HCT116 (cell line): ENCODE measurements around the gene PJA2. TPM values are rescaled to one million over a fixed set of nuclear protein-coding genes. Genes with fewer than 3 reads are reported as not detected.

ENCODE experiments used
- ATAC-seq: fragments of 200-7000 bp; cut with Tn5 transposase; 2 replicates; pipeline ENCODE4 v1.9.1; 2020; ENCODE audit warnings: mild to moderate bottlenecking, moderate library complexity
- BruUV-seq: library from RNA; stranded (reverse); fragments of 400-500 nt; replicated peaks from 2 replicates; lab custom pipeline; 2021; lab: Mats Ljungman, UMichigan
- CTCF ChIA-PET: fragments of 300-600 bp; sonication (Branson Sonifier 250); formaldehyde crosslinking; loops from one replicate; lab custom pipeline; 2021; ENCODE audit warnings: antibody characterized with exemption; lab: Charles Lee
- POLR2A ChIA-PET: fragments of 300-600, 350-600 bp; sonication (Branson Sonifier 250); formaldehyde crosslinking; loops from one replicate; lab custom pipeline; 2021; ENCODE audit warnings: antibody characterized with exemption; lab: Charles Lee
- RAD21 ChIA-PET, 2 experiments: fragments of 300-600 bp; sonication (Branson Sonifier 250); formaldehyde crosslinking; loops; one replicate each; lab custom pipeline; 2023; ENCODE audit warnings: low total read pairs in 2 of 2; ENCODE audit not compliant: uncharacterized antibody in 2 of 2, unreplicated experiment in 2 of 2, low non-redundant PET in 1 of 2; lab: Charles Lee
- DNase-seq: peaks from one replicate; pipeline ENCODE4 v3.0.0-alpha.2; 2010; ENCODE audit warnings: low read depth, low spot score
- H2AFZ ChIP-seq: fragments of 200-600 bp; shearing (Covaris generic), sonication (generic); 2 replicates; pipeline ENCODE4 v1.6.1; 2017; ENCODE audit warnings: low read depth, mixed run types, mixed read lengths, antibody characterized with exemption, low read length; ENCODE audit not compliant: poor library complexity, severe bottlenecking
- H3K27ac ChIP-seq: 2 replicates; pipeline ENCODE4 v1.5.1; 2012; ENCODE audit warnings: low read depth, low read length
- H3K27me3 ChIP-seq: fragments of 200-600 bp; sonication (generic); 2 replicates; pipeline ENCODE4 v1.6.1; 2016; ENCODE audit warnings: mixed run types, low read length, mixed read lengths; ENCODE audit not compliant: insufficient read depth
- H3K36me3 ChIP-seq, 2 experiments: fragments of 200-500 bp in 1 of 2; fragments of 200-600 bp in 1 of 2; sonication (Bioruptor generic) in 1 of 2; sonication (generic) in 1 of 2; 2 replicates each; pipeline versions ENCODE4 v1.5.1 to v1.6.1; 2014 to 2016; ENCODE audit warnings: low read length in 2 of 2, inconsistent platforms in 1 of 2, mixed read lengths in 1 of 2, mixed run types in 1 of 2; ENCODE audit not compliant: insufficient read depth in 2 of 2, control insufficient read depth in 1 of 2
- H3K4me1 ChIP-seq, 2 experiments: fragments of 200-600 bp in 1 of 2; sonication (generic) in 1 of 2; 2 replicates each; pipeline versions ENCODE4 v1.5.1 to v1.6.1; 2012 to 2017; ENCODE audit warnings: low read length in 2 of 2, inconsistent platforms in 1 of 2, mild to moderate bottlenecking in 1 of 2, mixed read lengths in 1 of 2, mixed run types in 1 of 2, moderate library complexity in 1 of 2; ENCODE audit not compliant: insufficient read depth in 2 of 2, control insufficient read depth in 1 of 2
- H3K4me2 ChIP-seq: fragments of 200-600 bp; sonication (generic); 2 replicates; pipeline ENCODE4 v1.6.1; 2017; ENCODE audit warnings: mixed run types, low read length, mixed read lengths
- H3K4me3 ChIP-seq, 2 experiments: fragments of 200-600 bp in 1 of 2; sonication (generic) in 1 of 2; replicated peaks in 1 of 2; 2 replicates each; pipeline ENCODE4 v1.5.1; 2011 to 2016; ENCODE audit warnings: low read length in 2 of 2, control low read depth in 1 of 2, low read depth in 1 of 2, mild to moderate bottlenecking in 1 of 2, mixed read lengths in 1 of 2, mixed run types in 1 of 2
- H3K79me2 ChIP-seq: fragments of 200-600 bp; sonication (generic); 2 replicates; pipeline ENCODE4 v1.6.1; 2017; ENCODE audit warnings: mild to moderate bottlenecking, mixed run types, low read length, moderate library complexity, mixed read lengths; ENCODE audit not compliant: insufficient read depth
- H3K9ac ChIP-seq: fragments of 200-600 bp; sonication (generic); 2 replicates; pipeline ENCODE4 v1.6.1; 2016; ENCODE audit warnings: low read length, mixed read lengths
- H3K9me2 ChIP-seq: fragments of 200-600 bp; sonication (generic), shearing (Covaris generic); 2 replicates; pipeline ENCODE4 v1.6.1; 2017; ENCODE audit warnings: mixed run types, mild to moderate bottlenecking, moderate library complexity; ENCODE audit not compliant: insufficient read depth
- H3K9me3 ChIP-seq, 2 experiments: fragments of 200-500 bp in 1 of 2; fragments of 200-600 bp in 1 of 2; sonication (Bioruptor generic) in 1 of 2; sonication (generic) in 1 of 2; 2 replicates each; pipeline ENCODE4 v1.6.1; 2014 to 2017; ENCODE audit warnings: low read length in 2 of 2, mixed read lengths in 2 of 2, inconsistent platforms in 1 of 2, low read depth in 1 of 2, mild to moderate bottlenecking in 1 of 2, mixed run types in 1 of 2, moderate library complexity in 1 of 2; ENCODE audit not compliant: control insufficient read depth in 1 of 2, insufficient read depth in 1 of 2
- H4K20me1 ChIP-seq: fragments of 200-600 bp; sonication (generic), shearing (Covaris generic); 2 replicates; pipeline ENCODE4 v1.6.1; 2017; ENCODE audit warnings: mixed run types, mild to moderate bottlenecking, moderate library complexity; ENCODE audit not compliant: insufficient read depth
- ATF3 ChIP-seq: IDR thresholded peaks from 2 replicates; pipeline ENCODE4 v1.6.1; 2012
- CTCF ChIP-seq, 3 experiments: fragments of 200-600 bp in 1 of 3; sonication (generic) in 1 of 3; IDR thresholded peaks in 2 of 3; conservative IDR thresholded peaks in 1 of 3; 2 replicates each; pipeline ENCODE4 v1.5.1; 2012 to 2017; ENCODE audit warnings: low read depth in 2 of 3, low read length in 2 of 3, antibody characterized with exemption in 1 of 3, borderline replicate concordance in 1 of 3, control low read depth in 1 of 3, mild to moderate bottlenecking in 1 of 3, mixed read lengths in 1 of 3, mixed run types in 1 of 3, moderate library complexity in 1 of 3; ENCODE audit not compliant: insufficient read depth in 1 of 3
- EGR1 ChIP-seq: IDR thresholded peaks from 2 replicates; pipeline ENCODE4 v1.6.1; 2012; ENCODE audit warnings: low read depth
- EZH2 ChIP-seq: fragments of 200-600 bp; sonication (generic); IDR thresholded peaks from 2 replicates; pipeline ENCODE4 v1.6.1; 2017; ENCODE audit warnings: antibody characterized with exemption, mixed run types
- JUND ChIP-seq: IDR thresholded peaks from 2 replicates; pipeline ENCODE4 v1.6.1; 2012
- REST ChIP-seq: IDR thresholded peaks from 2 replicates; pipeline ENCODE4 v1.6.1; 2012; ENCODE audit warnings: low read depth
- ZFX ChIP-seq: fragments of 450-650 bp; IDR thresholded peaks from 2 replicates; pipeline ENCODE4 v1.6.1; 2017
- intact Hi-C: fragments of 100-400 bp; cut with micrococcal nuclease; formaldehyde crosslinking; loops from 2 replicates; pipeline ENCODE4 v1.10.0; 2022
- total RNA-seq: library from RNA; stranded (reverse); gene quantifications from one replicate; pipeline ENCODE4 v1.2.1, GENCODE V29; 2021; ENCODE audit not compliant: unreplicated experiment

The PJA2 gene
- total RNA-seq, 1 experiment from 2014 or later, result 38.4 TPM

GRCh38 chr5:109298794-109299193 is 111.0 kb downstream of the PJA2 start:
- RAD21 ChIA-PET, result interaction anchor here in 1 of 2 experiments (0.7 kb wide), 1 partner anchor 72 kb away, joined by 9 read pairs; no protein-coding TSS in a partner anchor
- H4K20me1 ChIP-seq, result no peaks in the 10 kb centered on the region
- no peaks in the 10 kb centered on the region for H3K36me3 ChIP-seq
- no peaks in the 10 kb centered on the region for H3K79me2 ChIP-seq
- no peaks in the 10 kb centered on the region for H3K9me3 ChIP-seq
- H3K9me2 ChIP-seq, result no peaks in the 10 kb centered on the region
- POLR2A ChIA-PET, result no interaction called here
- no peak overlapping the region for H3K4me3 ChIP-seq
- intact Hi-C loops, result no loop called here
- BruUV-seq, result no TSS peak
- DNase-seq (no peak), ATAC-seq (no peak)
- H3K27me3 ChIP-seq, result no peaks in the 10 kb centered on the region
- H3K9ac ChIP-seq, result no peak overlapping the region
- no peak overlapping the region for H3K4me2 ChIP-seq
- no peak for TF ChIP-seq CTCF (IDR thresholded peaks at IDR 0.05 in 2 of 3, conservative IDR thresholded peaks at IDR 0.05 in 1 of 3; ENCODE audit: borderline replicate concordance in 1 of 3, insufficient read depth in 1 of 3, low read depth in 2 of 3, low read length in 2 of 3)
- TF ChIP-seq JUND, result no peak
- no peak for TF ChIP-seq REST
- TF ChIP-seq EZH2, result no peak
- no peak for TF ChIP-seq ATF3
- TF ChIP-seq ZFX, result no peak
- TF ChIP-seq EGR1, result no peak
- CTCF ChIA-PET, result no interaction called here
- no peaks in the 10 kb centered on the region for H3K4me1 ChIP-seq
- no peak overlapping the region for H3K27ac ChIP-seq
- no peak overlapping the region for H2AFZ ChIP-seq
